AG04449 (cell line): ENCODE data around the gene CFAP299.

Experiments used
- CTCF ChIA-PET: fragments of 350-600 bp; formaldehyde crosslinking; extraction: SDS; loops from one replicate; lab custom pipeline; 2021; ENCODE audit warnings: antibody characterized with exemption; lab: Yijun Ruan, JAX
- POLR2A ChIA-PET: fragments of 400-600, 350-600 bp; formaldehyde crosslinking; extraction: SDS; loops from one replicate; lab custom pipeline; 2020; ENCODE audit warnings: antibody characterized with exemption, inconsistent platforms; lab: Yijun Ruan, JAX
- DNase-seq: peaks from one replicate; pipeline ENCODE4 v3.0.0-alpha.2; 2010; ENCODE audit warnings: low read depth, low spot score
- H3K4me3 ChIP-seq: 2 replicates; pipeline ENCODE4 v1.5.1; 2011; ENCODE audit warnings: low read depth, mild to moderate bottlenecking, control low read depth, low read length
- TF ChIP-seq, protein P1 (sequence below): IDR thresholded peaks from one replicate; pipeline ENCODE4 v1.5.1; 2011; ENCODE audit warnings: mild to moderate bottlenecking, moderate library complexity, low read length, control low read depth, inconsistent platforms; ENCODE audit not compliant: insufficient read depth; ENCODE audit errors: missing control alignments

The CFAP299 gene

GRCh38 chr4:80931631-80932081 is 596.1 kb downstream of the CFAP299 start:
- no peak overlapping the region for H3K4me3 ChIP-seq
- POLR2A ChIA-PET = no interaction called here
- TF ChIP-seq, protein P1, sequence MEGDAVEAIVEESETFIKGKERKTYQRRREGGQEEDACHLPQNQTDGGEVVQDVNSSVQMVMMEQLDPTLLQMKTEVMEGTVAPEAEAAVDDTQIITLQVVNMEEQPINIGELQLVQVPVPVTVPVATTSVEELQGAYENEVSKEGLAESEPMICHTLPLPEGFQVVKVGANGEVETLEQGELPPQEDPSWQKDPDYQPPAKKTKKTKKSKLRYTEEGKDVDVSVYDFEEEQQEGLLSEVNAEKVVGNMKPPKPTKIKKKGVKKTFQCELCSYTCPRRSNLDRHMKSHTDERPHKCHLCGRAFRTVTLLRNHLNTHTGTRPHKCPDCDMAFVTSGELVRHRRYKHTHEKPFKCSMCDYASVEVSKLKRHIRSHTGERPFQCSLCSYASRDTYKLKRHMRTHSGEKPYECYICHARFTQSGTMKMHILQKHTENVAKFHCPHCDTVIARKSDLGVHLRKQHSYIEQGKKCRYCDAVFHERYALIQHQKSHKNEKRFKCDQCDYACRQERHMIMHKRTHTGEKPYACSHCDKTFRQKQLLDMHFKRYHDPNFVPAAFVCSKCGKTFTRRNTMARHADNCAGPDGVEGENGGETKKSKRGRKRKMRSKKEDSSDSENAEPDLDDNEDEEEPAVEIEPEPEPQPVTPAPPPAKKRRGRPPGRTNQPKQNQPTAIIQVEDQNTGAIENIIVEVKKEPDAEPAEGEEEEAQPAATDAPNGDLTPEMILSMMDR = no peak
- CTCF ChIA-PET = no interaction called here
- no peak for DNase-seq

DNA sequence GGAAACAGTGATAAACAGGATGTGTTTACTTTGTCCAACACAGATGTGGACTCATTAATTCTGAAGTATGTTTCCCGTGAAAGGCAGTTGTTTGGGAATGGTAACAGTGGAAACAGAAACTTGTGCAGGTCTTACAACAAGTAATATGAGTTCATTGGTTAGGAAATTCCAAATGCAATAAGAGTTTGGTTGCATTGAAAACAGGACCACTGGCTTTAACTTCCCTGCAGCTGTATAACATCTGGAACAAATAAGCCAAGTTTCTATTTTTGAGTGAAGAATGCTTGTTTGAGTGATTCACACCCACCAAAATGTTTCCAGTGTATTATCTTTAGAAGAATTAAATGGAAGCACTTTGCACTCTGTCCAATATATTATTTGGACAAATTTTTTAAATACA is 612.6 kb downstream of the CFAP299 start:
- TF ChIP-seq, protein P1 = no peak
- H3K4me3 ChIP-seq = no peak overlapping the region
- DNase-seq = no peak
- CTCF ChIA-PET = no interaction called here
- POLR2A ChIA-PET = no interaction called here

- POLR2A ChIA-PET = no interaction called here
- DNase-seq = no peak
- H3K4me3 ChIP-seq = no peak overlapping the region
- CTCF ChIA-PET = no interaction called here
- TF ChIP-seq, protein P1 = no peak
These were observed 613.5 kb downstream of the CFAP299 start for GRCh38 chr4:80948995-80949394.

DNA sequence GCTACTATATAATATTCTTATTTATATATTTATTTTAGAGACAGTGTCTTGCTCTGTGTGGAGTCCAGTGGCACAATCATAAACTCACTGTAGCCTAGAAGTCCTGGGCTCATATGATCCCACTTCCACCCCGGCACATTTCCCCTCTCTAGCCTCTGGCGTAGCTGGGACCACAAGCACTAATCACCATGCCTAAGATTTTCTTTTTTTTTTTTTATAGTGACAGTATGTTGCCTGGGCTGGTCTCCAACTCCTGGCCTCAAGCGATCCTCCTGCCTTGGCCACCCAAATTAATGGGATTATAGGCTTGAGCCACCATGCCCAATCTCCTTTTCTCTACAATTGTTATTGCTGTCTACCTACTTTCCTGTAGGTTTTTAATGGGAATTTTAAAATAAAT is 620.9 kb downstream of the CFAP299 start:
- CTCF ChIA-PET = no interaction called here
- POLR2A ChIA-PET = no interaction called here
- H3K4me3 ChIP-seq = no peak overlapping the region
- TF ChIP-seq, protein P1 = no peak
- no peak for DNase-seq

DNA sequence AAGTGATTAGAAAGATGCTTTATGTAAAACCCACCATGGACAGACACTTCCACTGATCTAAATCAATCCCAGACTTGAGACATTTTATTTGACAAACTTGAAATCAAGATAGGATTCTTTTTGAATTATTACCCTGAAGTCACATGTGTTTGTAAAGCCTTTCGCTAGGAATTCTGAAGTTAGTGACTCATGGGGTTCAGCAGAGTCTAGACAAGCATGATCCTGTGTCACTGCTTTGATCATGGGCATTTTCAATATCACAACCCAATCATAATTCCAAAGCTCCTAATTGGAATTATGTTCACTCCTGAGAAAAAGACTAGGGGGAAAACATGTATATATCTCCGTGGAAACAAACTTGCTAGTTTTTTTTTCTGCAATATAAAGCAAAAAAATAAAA is 627.5 kb downstream of the CFAP299 start:
- TF ChIP-seq, protein P1 = no peak
- ChIA-PET POLR2A (no interaction called here), CTCF (interaction anchor here (1.3 kb wide), 1 partner anchor 27 kb away, joined by 6 read pairs; no protein-coding TSS in a partner anchor)
- no peak for DNase-seq
- H3K4me3 ChIP-seq = no peak overlapping the region

DNA sequence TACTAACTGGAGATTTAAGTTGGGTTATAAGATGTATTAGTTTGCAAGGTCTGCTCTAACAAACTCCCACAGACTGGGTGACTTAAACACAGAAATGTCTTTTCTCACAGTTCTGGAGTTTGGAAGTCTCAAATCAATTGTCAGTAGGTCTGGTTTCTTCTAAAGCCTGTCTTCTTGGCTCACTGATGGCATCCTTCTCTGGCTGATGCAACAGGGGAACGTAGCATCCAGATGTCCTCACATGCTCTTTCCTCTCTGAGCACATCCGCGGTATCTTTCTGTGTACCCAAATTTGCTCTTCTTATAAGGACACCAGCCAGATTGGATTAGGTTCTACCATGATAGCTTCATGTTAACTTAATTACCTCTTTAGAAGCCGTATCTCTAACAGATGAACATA is 631.8 kb downstream of the CFAP299 start:
- CTCF ChIA-PET = no interaction called here
- no peak overlapping the region for H3K4me3 ChIP-seq
- DNase-seq = no peak
- TF ChIP-seq, protein P1 = no peak
- POLR2A ChIA-PET = no interaction called here
